DOHH2 (cell line): ENCODE results near the gene CACNA2D4.

Source experiments
- H3F3A ChIP-seq: fragments of 200-600 bp; sonication (generic), shearing (Covaris generic); 2 replicates; pipeline ENCODE4 v1.6.0; 2016; ENCODE audit warnings: antibody characterized with exemption, mild to moderate bottlenecking; ENCODE audit not compliant: control insufficient read depth, insufficient read depth
- H3K27ac ChIP-seq: fragments of 200-600 bp; sonication (generic); 2 replicates; pipeline ENCODE4 v1.5.1; 2014; ENCODE audit warnings: low read depth, mild to moderate bottlenecking, low read length, moderate library complexity
- H3K27me3 ChIP-seq: fragments of 200-600 bp; sonication (generic); 2 replicates; pipeline ENCODE4 v1.6.1; 2014; ENCODE audit warnings: mild to moderate bottlenecking, low read length, mixed read lengths; ENCODE audit not compliant: control insufficient read depth
- H3K36me3 ChIP-seq: fragments of 200-600 bp; sonication (generic); 2 replicates; pipeline ENCODE4 v1.6.1; 2014; ENCODE audit warnings: mild to moderate bottlenecking, low read length, moderate library complexity, mixed read lengths; ENCODE audit not compliant: control insufficient read depth
- H3K4me1 ChIP-seq: fragments of 200-600 bp; sonication (generic); 2 replicates; pipeline ENCODE4 v1.6.1; 2014; ENCODE audit warnings: mild to moderate bottlenecking, low read length, mixed read lengths; ENCODE audit not compliant: control insufficient read depth
- H3K4me2 ChIP-seq: fragments of 200-600 bp; sonication (generic); 2 replicates; pipeline ENCODE4 v1.6.0; 2014; ENCODE audit warnings: mild to moderate bottlenecking, low read length, moderate library complexity
- H3K4me3 ChIP-seq: fragments of 200-600 bp; sonication (generic); 2 replicates; pipeline ENCODE4 v1.5.1; 2014; ENCODE audit warnings: mild to moderate bottlenecking, low read length, mixed read lengths
- H3K79me2 ChIP-seq: fragments of 200-600 bp; sonication (generic); 2 replicates; pipeline ENCODE4 v1.6.1; 2014; ENCODE audit warnings: mild to moderate bottlenecking, low read length, mixed read lengths; ENCODE audit not compliant: control insufficient read depth
- H3K9me2 ChIP-seq: fragments of 200-600 bp; sonication (generic); replicated peaks from 2 replicates; pipeline ENCODE4 v1.6.1; 2014; ENCODE audit warnings: mild to moderate bottlenecking, low read length, mixed read lengths; ENCODE audit not compliant: control insufficient read depth
- H3K9me3 ChIP-seq: fragments of 200-600 bp; sonication (generic); 2 replicates; pipeline ENCODE4 v1.6.1; 2014; ENCODE audit warnings: antibody characterized with exemption, low read length, mixed read lengths; ENCODE audit not compliant: control insufficient read depth, insufficient read depth
- H4K20me1 ChIP-seq: fragments of 200-600 bp; sonication (generic); 2 replicates; pipeline ENCODE4 v1.6.0; 2014; ENCODE audit warnings: low read depth, mild to moderate bottlenecking, antibody characterized with exemption, low read length, moderate library complexity; ENCODE audit not compliant: control insufficient read depth, insufficient read depth
- CTCF ChIP-seq: fragments of 200-600 bp; sonication (generic); IDR thresholded peaks from one replicate; pipeline ENCODE4 v1.5.1; 2014; ENCODE audit warnings: antibody characterized with exemption, mild to moderate bottlenecking, low read depth, low read length; ENCODE audit not compliant: poor library complexity, severe bottlenecking
- EZH2phosphoT487 ChIP-seq: fragments of 200-600 bp; sonication (generic); IDR thresholded peaks from 2 replicates; pipeline ENCODE4 v1.6.1; 2017; ENCODE audit warnings: borderline replicate concordance, mild to moderate bottlenecking, antibody characterized with exemption, low read length, moderate library complexity, mixed read lengths

CACNA2D4 gene

GRCh38 chr12:1823237-1823636 lies 95.2 kb downstream of the CACNA2D4 start:
- Histone ChIP-seq H3K4me2 (no peak overlapping the region), H3K36me3 (no peaks in the 10 kb centered on the region), H3K4me1 (no peaks in the 10 kb centered on the region), H3K4me3 (no peak overlapping the region), H3K9me2 (no peaks in the 10 kb centered on the region), H3K27me3 (peaks cover 29% of the 10 kb centered on the region), H3F3A (no peaks in the 10 kb centered on the region), H4K20me1 (no peaks in the 10 kb centered on the region), H3K27ac (no peak overlapping the region), H3K9me3 (no peaks in the 10 kb centered on the region), H3K79me2 (no peaks in the 10 kb centered on the region)
- no peak for TF ChIP-seq EZH2phosphoT487
- no peak for TF ChIP-seq CTCF

- Histone ChIP-seq H3K4me3 (no peak overlapping the region), H3K36me3 (no peaks in the 10 kb centered on the region), H3K4me1 (no peaks in the 10 kb centered on the region), H3K9me2 (no peaks in the 10 kb centered on the region), H4K20me1 (no peaks in the 10 kb centered on the region), H3K9me3 (no peaks in the 10 kb centered on the region), H3F3A (no peaks in the 10 kb centered on the region), H3K4me2 (no peak overlapping the region), H3K27ac (no peak overlapping the region), H3K27me3 (peaks cover 29% of the 10 kb centered on the region), H3K79me2 (no peaks in the 10 kb centered on the region)
- no peak for TF ChIP-seq EZH2phosphoT487
- no peak for TF ChIP-seq CTCF
These were observed 95.8 kb downstream of the CACNA2D4 start for GRCh38 chr12:1822699-1823098.

GRCh38 chr12:1821805-1822204 lies 96.6 kb downstream of the CACNA2D4 start:
- H3K27ac ChIP-seq = no peak overlapping the region
- H3K9me2 ChIP-seq = no peaks in the 10 kb centered on the region
- no peaks in the 10 kb centered on the region for H3K9me3 ChIP-seq
- TF ChIP-seq EZH2phosphoT487 (no peak), CTCF (no peak)
- H3K27me3 ChIP-seq = peaks cover 29% of the 10 kb centered on the region
- no peaks in the 10 kb centered on the region for H3K4me1 ChIP-seq
- H3K79me2 ChIP-seq = no peaks in the 10 kb centered on the region
- H4K20me1 ChIP-seq = no peaks in the 10 kb centered on the region
- H3F3A ChIP-seq = no peaks in the 10 kb centered on the region
- no peaks in the 10 kb centered on the region for H3K36me3 ChIP-seq
- H3K4me2 ChIP-seq = no peak overlapping the region
- H3K4me3 ChIP-seq = no peak overlapping the region

DNA sequence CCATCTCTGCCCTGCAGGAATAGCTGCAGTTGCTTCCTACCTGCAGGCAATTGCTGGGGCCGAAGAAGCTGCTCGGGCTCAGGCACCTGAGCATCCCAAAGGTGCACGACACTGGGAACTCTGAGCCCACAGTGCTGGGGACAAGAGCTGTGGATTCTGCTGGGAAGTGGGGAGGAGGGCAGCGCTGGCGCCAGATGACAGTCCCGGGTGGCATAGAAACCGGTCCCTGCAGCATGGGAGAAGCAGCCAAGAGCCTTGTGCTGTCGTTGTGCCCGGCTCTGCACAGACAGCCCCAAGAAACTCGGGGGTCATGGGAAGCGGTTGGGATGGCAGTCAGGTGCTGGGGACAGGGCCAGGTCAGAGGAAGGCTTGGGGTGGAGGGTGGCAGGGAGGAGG lies 97.6 kb downstream of the CACNA2D4 start:
- TF ChIP-seq EZH2phosphoT487 = no peak
- H3K4me2 ChIP-seq = no peak overlapping the region
- H4K20me1 ChIP-seq = no peaks in the 10 kb centered on the region

More for the DNA sequence above, 97.6 kb downstream of the CACNA2D4 start:
- H3K79me2 ChIP-seq = no peaks in the 10 kb centered on the region
- H3K27me3 ChIP-seq = peaks cover 28% of the 10 kb centered on the region
- H3K4me3 ChIP-seq = no peak overlapping the region
- no peaks in the 10 kb centered on the region for H3K9me2 ChIP-seq
- no peaks in the 10 kb centered on the region for H3K36me3 ChIP-seq
- no peak overlapping the region for H3K27ac ChIP-seq
- no peaks in the 10 kb centered on the region for H3K9me3 ChIP-seq
- no peaks in the 10 kb centered on the region for H3K4me1 ChIP-seq
- H3F3A ChIP-seq = no peaks in the 10 kb centered on the region
